Keratinocyte (primary cell): ENCODE data around the gene TSSC4. TPM values are rescaled to one million over a fixed set of nuclear protein-coding genes. Genes with fewer than 3 reads are reported as not detected.

Experiments
- DNase-seq: peaks from one replicate; pipeline ENCODE4 v3.0.0-alpha.2; 2011; ENCODE audit warnings: low read depth, missing footprints, low spot score
- FAIRE-seq: peaks from 2 replicates; lab custom pipeline; 2011; peaks lifted over from hg19 to GRCh38; lab: Jason Lieb, UNC
- H2AFZ ChIP-seq: 2 replicates; pipeline ENCODE4 v1.6.0; 2012; ENCODE audit warnings: low read length, control low read depth, inconsistent platforms; ENCODE audit not compliant: control insufficient read depth
- H3K27ac ChIP-seq: 2 replicates; pipeline ENCODE4 v1.5.1; 2011; ENCODE audit warnings: low read length; ENCODE audit not compliant: control insufficient read depth, insufficient read depth
- H3K27me3 ChIP-seq: 3 replicates; pipeline ENCODE4 v1.6.0; 2011; ENCODE audit warnings: low read length; ENCODE audit not compliant: control insufficient read depth, insufficient read depth; ENCODE audit errors: extremely low read depth
- H3K36me3 ChIP-seq, 2 experiments: 2 replicates in 1 of 2; 3 replicates in 1 of 2; pipeline ENCODE4 v1.5.1; 2011; ENCODE audit warnings: low read length in 2 of 2, mild to moderate bottlenecking in 1 of 2; ENCODE audit not compliant: control insufficient read depth in 2 of 2, insufficient read depth in 2 of 2; ENCODE audit errors: extremely low read depth in 1 of 2
- H3K4me1 ChIP-seq: 3 replicates; pipeline ENCODE4 v1.5.1; 2011; ENCODE audit warnings: low read length; ENCODE audit not compliant: control insufficient read depth, insufficient read depth; ENCODE audit errors: extremely low read depth
- H3K4me2 ChIP-seq: 3 replicates; pipeline ENCODE4 v1.6.0; 2011; ENCODE audit warnings: low read depth, low read length; ENCODE audit not compliant: control insufficient read depth, insufficient read depth; ENCODE audit errors: extremely low read depth
- H3K4me3 ChIP-seq, 3 experiments: fragments of 200-600 bp in 1 of 3; sonication (generic) in 1 of 3; 2 replicates in 2 of 3; 3 replicates in 1 of 3; pipeline ENCODE4 v1.5.1; 2011 to 2016; ENCODE audit warnings: low read length in 3 of 3, mild to moderate bottlenecking in 3 of 3, control low read depth in 2 of 3, inconsistent platforms in 1 of 3, low read depth in 1 of 3, mixed read lengths in 1 of 3, mixed run types in 1 of 3, moderate library complexity in 1 of 3; ENCODE audit not compliant: control insufficient read depth in 2 of 3, insufficient read depth in 2 of 3; ENCODE audit errors: extremely low read depth in 1 of 3
- H3K79me2 ChIP-seq: 2 replicates; pipeline ENCODE4 v1.6.0; 2012; ENCODE audit warnings: low read length; ENCODE audit not compliant: control insufficient read depth, insufficient read depth
- H3K9ac ChIP-seq: 3 replicates; pipeline ENCODE4 v1.6.0; 2011; ENCODE audit warnings: low read length; ENCODE audit not compliant: control insufficient read depth, insufficient read depth; ENCODE audit errors: extremely low read depth
- H3K9me1 ChIP-seq: 3 replicates; pipeline ENCODE4 v1.6.0; 2011; ENCODE audit warnings: low read length; ENCODE audit not compliant: control insufficient read depth, insufficient read depth; ENCODE audit errors: extremely low read depth
- H3K9me3 ChIP-seq: 2 replicates; pipeline ENCODE4 v1.5.1; 2012; ENCODE audit warnings: low read depth, low read length; ENCODE audit not compliant: control insufficient read depth
- H4K20me1 ChIP-seq: 3 replicates; pipeline ENCODE4 v1.6.0; 2011; ENCODE audit warnings: low read length; ENCODE audit not compliant: control insufficient read depth, insufficient read depth; ENCODE audit errors: extremely low read depth
- CTCF ChIP-seq, 3 experiments: IDR thresholded peaks in 1 of 3; conservative IDR thresholded peaks in 1 of 3; optimal IDR thresholded peaks in 1 of 3; 2 replicates in 2 of 3; 3 replicates in 1 of 3; pipeline versions ENCODE3 to v1.5.1; 2011; ENCODE audit warnings: low read length in 3 of 3, mild to moderate bottlenecking in 3 of 3, moderate library complexity in 2 of 3, control low read depth in 1 of 3, inconsistent platforms in 1 of 3; ENCODE audit not compliant: insufficient read depth in 2 of 3; ENCODE audit errors: extremely low read depth in 1 of 3
- EZH2 ChIP-seq: IDR thresholded peaks from one replicate; pipeline ENCODE4 v1.6.1; 2012; ENCODE audit warnings: inconsistent platforms, mild to moderate bottlenecking, low read length, moderate library complexity
- dilution Hi-C: fragments of 300-500 bp; cut with MboI; formaldehyde crosslinking; loops from one replicate; pipeline ENCODE4 v1.7.0; 2020; ENCODE audit warnings: low sequenced_read_pairs; ENCODE audit not compliant: extremely low pct_ligation_motif_present
- polyA plus RNA-seq, 5 experiments: library from polyadenylated mRNA; depleted of rRNA in 3 of 5; stranded (reverse) in 3 of 5; stranded (forward) in 1 of 5; unstranded in 1 of 5; fragments of >200 nt; gene quantifications; 1 replicate in 1 of 5; 2 replicates in 3 of 5; 3 replicates in 1 of 5; pipeline versions ENCODE4 v1.2.1 to v1.2.3, GENCODE V29; 2011 to 2012; ENCODE audit warnings: missing spikeins in 2 of 5, low read depth in 1 of 5, low replicate concordance in 1 of 5

The TSSC4 gene
- polyA plus RNA-seq, 1 donor (not counting 4 experiments of a cell fraction or from before 2014, with no cell fraction given), result 15.9 TPM

- Histone ChIP-seq H3K9ac (no peak overlapping the region), H3K27ac (no peak overlapping the region), H2AFZ (no peak overlapping the region), H3K4me3 (no peak overlapping the region), H3K27me3 (no peaks in the 10 kb centered on the region), H3K4me2 (no peak overlapping the region), H4K20me1 (no peaks in the 10 kb centered on the region), H3K9me3 (no peaks in the 10 kb centered on the region), H3K36me3 (no peaks in the 10 kb centered on the region), H3K9me1 (no peaks in the 10 kb centered on the region), H3K79me2 (no peaks in the 10 kb centered on the region), H3K4me1 (no peaks in the 10 kb centered on the region)
- dilution Hi-C loops, result no loop called here
- FAIRE-seq (no peak), DNase-seq (no peak)
- TF ChIP-seq CTCF (optimal IDR thresholded peaks at IDR 0.05 in 1 of 3, IDR thresholded peaks at IDR 0.05 in 1 of 3, conservative IDR thresholded peaks at IDR 0.05 in 1 of 3; ENCODE audit: extremely low read depth in 1 of 3, insufficient read depth in 2 of 3, low read length in 3 of 3), result no peak
- no peak for TF ChIP-seq EZH2
Observed at GRCh38 chr11:2413742-2414579, 13.4 kb downstream of the TSSC4 start.

- dilution Hi-C loops, result no loop called here
- FAIRE-seq, result no peak
Observed at GRCh38 chr11:2414616-2415015, 14.1 kb downstream of the TSSC4 start.

More at GRCh38 chr11:2414616-2415015, 14.1 kb downstream of the TSSC4 start:
- Histone ChIP-seq H3K9me1 (no peaks in the 10 kb centered on the region), H4K20me1 (no peaks in the 10 kb centered on the region), H3K79me2 (no peaks in the 10 kb centered on the region), H3K4me1 (no peaks in the 10 kb centered on the region), H3K27ac (no peak overlapping the region), H3K36me3 (no peaks in the 10 kb centered on the region), H2AFZ (no peak overlapping the region), H3K4me2 (no peak overlapping the region), H3K27me3 (no peaks in the 10 kb centered on the region), H3K4me3 (no peak overlapping the region), H3K9me3 (no peaks in the 10 kb centered on the region), H3K9ac (no peak overlapping the region)
- TF ChIP-seq CTCF (optimal IDR thresholded peaks at IDR 0.05 in 1 of 3, IDR thresholded peaks at IDR 0.05 in 1 of 3, conservative IDR thresholded peaks at IDR 0.05 in 1 of 3; ENCODE audit: extremely low read depth in 1 of 3, insufficient read depth in 2 of 3, low read length in 3 of 3), result no peak
- TF ChIP-seq EZH2, result no peak
- no peak for DNase-seq
